ENCODE measurements around the gene BCLAF1.
A peak's percentile ranks its signal among the peaks of the same experiment; 100 is the strongest.
"Not testable (repeated sequence)": the region's sequence is repeated elsewhere in the genome, so short reads cannot be mapped to it uniquely, and the experiment has no call there.

BCLAF1 gene

DNA sequence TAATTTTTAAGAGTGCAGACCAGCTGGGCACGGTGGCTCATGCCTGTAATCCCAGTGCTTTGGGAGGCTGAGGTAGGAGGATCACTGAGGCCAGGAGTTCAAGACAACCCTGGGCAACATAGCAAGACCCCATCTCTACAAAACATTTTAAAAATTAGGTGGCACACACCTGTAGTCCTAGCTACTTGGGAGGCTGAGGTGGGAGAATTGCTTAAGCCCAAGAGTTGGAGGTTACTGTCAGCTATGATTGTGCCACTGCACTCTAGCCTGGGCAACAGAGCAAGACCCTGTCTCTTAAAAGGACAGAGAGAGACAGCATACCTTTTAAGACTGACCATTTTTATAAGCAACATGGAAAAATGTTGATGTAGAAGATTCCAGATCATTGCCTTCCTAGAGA is 18.8 kb upstream of the BCLAF1 start:
- not testable (repeated sequence) for DNase-seq

GRCh38 chr6:136307351-136307750 is 17.7 kb upstream of the BCLAF1 start:
- no peak for DNase-seq

GRCh38 chr6:136306466-136306865 is 16.8 kb upstream of the BCLAF1 start:
- no peak for DNase-seq

DNA sequence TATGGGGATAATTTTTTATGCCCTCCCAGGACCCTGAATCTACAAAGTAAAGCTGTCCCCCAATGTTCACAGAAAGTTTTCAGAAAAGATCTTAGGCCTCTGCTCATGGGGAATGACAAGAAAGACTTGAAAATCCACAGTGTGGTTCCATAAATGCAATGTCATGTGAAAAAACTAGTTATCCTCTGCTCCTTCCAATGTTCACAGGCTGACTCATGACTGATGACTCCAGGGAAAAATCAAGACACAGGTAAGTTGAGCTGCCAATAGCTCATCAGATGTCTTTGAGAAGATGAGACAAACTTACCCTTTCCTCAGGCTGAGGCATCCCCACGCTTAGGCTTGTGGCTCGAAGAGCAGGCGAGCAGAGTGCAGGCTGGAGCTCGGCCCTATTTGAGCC is 14.8 kb upstream of the BCLAF1 start:
- DNase-seq: no peak

GRCh38 chr6:136303516-136303915 is 13.9 kb upstream of the BCLAF1 start:
- no peak for DNase-seq

DNA sequence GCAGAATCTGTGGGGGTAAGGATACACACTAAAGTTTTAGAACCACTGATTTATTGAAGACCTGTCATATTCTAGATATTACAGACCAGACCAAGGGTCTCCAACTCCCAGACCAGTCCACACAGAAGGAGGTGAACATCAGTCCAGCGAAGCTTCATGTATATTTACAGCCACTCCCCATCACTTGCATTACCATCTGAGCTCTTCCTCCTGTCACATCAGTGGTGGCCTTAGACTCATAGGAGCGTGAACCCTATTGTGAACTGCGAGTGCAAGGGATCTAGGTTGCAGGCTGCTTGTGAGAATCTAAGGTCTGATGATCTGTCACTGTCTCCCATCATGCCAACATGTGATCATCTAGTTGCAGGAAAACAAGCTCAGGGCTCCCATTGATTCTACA is 5.0 kb upstream of the BCLAF1 start:
- DNase-seq: no peak

DNA sequence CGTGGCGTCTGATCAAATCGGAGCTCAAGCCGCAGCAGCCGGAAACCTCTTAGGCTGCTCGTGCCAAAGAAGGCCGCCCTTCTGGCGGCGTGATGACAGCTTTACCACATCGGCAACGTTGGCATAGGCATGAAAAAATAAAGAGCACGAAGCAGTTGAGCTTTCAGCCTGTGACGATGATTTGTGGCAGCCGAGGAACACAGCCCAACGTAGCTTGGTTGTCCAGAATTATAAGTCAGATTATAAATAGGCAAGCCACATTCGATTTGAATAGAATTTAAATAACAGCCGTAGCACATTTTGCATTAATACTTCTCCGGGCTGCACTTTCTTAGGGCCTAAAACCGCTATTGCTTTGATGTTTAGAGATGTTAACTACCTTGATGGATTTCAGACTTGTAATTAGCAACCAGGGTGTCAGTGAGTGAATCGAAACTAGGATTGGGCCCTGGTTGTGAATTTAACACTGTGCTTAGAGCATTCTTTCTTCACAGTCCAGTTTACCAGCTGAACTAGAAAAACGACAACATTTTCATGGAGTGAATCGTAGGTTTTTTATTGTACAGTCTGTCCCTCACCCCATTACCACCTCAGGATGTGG is 864 bp upstream of the BCLAF1 start:
- DNase-seq: peak; percentile 81

DNA sequence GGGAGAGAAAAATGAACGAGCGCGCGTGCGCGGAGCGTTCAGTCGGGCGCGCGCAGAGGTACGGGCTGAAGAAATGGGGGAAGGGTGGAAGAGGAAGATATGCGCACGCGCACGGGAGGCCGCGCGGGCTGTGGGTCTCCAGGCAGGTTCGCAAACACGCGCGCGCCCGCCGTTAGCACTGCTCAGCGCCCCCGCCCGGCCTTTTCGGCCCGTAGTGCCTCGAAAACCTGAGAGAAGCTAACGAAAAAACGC is 393 bp downstream of the BCLAF1 start:
- peak; percentile 97 for DNase-seq

- peak; percentile 64 for DNase-seq
Observed at GRCh38 chr6:136288566-136289326, 900 bp downstream of the BCLAF1 start.

GRCh38 chr6:136284909-136285308 is 4.7 kb downstream of the BCLAF1 start:
- DNase-seq: no peak

DNA sequence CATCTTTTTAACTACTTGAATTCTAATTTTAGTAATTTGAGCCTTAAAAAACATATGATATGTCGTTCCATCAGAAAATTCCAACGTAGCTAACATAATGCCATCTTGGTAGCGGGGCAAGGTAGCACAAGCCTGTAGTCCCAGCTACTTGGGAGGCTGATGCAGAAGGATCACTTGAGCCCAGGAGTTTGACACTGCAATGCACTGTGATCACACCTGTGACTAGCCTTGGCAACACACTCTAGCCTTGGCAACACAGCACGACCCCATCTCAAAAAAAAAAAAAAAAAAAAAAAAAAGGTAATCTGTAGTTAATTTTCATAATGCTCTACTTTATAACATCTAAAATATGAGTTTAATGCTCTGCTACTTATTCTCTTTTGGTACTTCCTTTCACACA is 6.7 kb downstream of the BCLAF1 start:
- DNase-seq: no peak

DNA sequence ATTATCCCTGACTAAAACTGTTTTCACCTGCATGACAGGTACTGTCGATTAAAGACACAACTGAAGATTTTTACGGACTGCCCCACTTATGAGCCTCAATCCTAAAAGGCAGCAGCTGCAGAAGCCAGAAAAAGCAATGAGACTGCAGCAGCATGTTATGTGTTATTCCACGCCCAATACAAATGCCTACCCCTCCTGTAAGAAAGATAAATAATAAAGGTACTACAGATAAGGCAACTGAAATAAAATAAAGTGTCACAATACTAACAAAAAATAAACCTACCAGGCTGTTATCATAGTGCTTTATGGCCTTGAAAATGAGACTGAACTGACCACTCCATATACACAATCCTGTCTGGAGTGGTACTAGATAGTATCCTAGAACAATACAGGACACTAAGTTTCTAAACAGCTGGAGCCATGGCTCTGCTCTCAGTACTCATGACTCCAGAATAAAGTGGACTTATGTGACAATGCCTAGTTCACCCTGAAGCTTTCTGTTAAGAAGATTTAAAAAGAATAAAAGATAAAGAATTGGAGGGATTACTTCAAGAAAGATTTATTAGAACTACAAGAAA is 9.5 kb downstream of the BCLAF1 start:
- DNase-seq: no peak

GRCh38 chr6:136274062-136274461 is 15.6 kb downstream of the BCLAF1 start:
- DNase-seq: no peak

- DNase-seq: no peak
Observed at GRCh38 chr6:136265101-136265500, 24.5 kb downstream of the BCLAF1 start.

DNA sequence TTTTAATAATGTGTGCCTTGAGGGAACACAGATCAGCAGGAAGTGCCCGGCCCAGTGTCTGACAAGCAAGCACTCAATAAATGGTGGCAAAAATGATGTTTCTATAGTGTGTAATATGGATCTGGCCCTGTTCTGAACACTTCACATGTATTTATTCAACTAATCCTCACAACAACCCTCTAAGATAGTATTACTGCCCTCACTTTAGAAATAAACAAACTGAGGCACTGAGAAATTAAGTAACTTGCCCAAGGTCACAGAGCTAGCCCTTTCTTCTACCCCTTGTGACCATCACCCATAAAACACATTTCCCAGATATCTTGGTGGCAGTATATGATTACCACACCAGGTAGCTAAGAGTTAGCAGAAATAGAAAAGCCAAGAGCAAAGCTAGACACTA is 26.7 kb downstream of the BCLAF1 start:
- no peak for DNase-seq

GRCh38 chr6:136254851-136255466 is 34.7 kb downstream of the BCLAF1 start:
- DNase-seq: no peak

- no peak for DNase-seq
Observed at GRCh38 chr6:136253734-136254133, 35.9 kb downstream of the BCLAF1 start.

- DNase-seq: no peak
Observed at GRCh38 chr6:136252441-136252840, 37.2 kb downstream of the BCLAF1 start.

DNA sequence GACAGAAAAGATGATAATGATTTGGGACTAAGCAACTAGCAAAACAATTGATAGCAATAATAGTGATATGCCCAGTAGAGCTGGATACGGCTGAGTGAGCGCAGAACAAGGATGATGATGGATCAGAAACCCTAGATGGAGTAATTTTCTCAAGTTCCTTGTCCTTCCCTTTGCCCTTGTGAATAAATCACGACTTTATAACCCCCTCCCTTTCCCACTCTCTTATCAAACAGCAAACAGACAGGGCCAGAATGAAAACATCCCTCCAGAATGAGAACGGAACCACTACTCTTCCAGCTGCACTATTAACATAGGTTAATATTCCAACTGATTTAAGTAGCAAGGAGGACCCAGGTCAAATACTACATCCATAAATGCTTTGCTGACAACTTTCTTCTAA is 38.3 kb downstream of the BCLAF1 start:
- no peak for DNase-seq

DNA sequence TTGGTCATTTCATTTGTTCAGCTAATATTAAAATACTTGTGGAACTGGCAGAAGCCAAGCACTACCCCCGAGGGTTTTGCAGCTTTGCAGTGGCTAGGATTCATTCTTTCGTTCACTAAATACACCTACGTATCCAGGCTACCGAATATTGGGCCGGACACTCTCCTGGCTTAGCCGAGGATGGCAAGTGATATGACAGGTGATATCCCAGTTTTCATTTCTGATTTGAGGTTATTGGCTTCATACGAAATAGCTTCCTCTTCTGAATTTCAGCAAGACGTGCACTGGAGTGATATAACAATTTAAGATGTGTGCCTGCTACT is 39.0 kb downstream of the BCLAF1 start:
- DNase-seq: no peak

- peak; percentile 97 for DNase-seq
Observed at GRCh38 chr6:136249811-136250685, 39.6 kb downstream of the BCLAF1 start, which contains the start of gene MTFR2. Gene MTFR2, minus strand, starts transcription at chr6:136250311. Its CDS starts 1,212 bp downstream, at chr6:136249099.

GRCh38 chr6:136249336-136249735 is 40.3 kb downstream of the BCLAF1 start:
- no peak for DNase-seq

DNA sequence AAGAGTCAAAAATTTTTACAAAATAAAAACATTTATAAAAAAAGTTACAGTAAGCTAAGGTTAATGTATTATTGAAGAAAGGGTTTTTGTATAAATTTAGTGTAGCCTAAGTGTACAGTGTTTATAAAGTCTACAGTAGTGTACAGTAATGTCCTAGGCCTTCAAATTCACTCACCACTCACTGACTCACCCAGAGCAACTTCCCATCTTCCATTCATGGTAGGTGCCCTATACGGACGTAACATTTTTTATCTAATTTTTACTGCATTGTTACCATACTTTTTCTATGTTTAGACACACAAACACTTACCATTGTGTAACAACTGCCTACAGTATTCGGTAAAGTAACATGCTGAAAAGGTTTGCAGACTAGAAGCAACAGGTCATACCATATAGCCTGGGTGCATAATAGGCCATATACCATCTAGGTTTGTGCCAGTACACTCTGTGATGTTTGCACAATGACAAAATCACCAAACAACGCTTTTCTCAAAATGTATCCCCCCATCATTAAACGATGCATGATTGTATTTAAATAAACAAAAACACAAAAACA is 45.5 kb downstream of the BCLAF1 start:
- DNase-seq: no peak

Measured in NCI-H1105 (cell line).